Natural killer cell (primary cell): Measurements from ENCODE around the gene PSMD6. TPM values are rescaled to one million over a fixed set of nuclear protein-coding genes. Genes with fewer than 3 reads are reported as not detected.

ENCODE experiments used
- ATAC-seq, 3 donors: fragments of 150-1000 bp in 2 of 3; fragments of 200-7000 bp in 1 of 3; cut with Tn5 transposase; 1 replicate in 1 of 3; 2 replicates in 2 of 3; pipeline ENCODE4 v1.10.0; 2021; ENCODE audit warnings: mild to moderate bottlenecking in 2 of 3, moderate library complexity in 2 of 3
- DNase-seq, 2 donors: peaks; one replicate each; pipeline versions ENCODE4 v3.0.0 to v3.0.0-alpha.2; 2013 to 2021; ENCODE audit warnings: mixed read lengths in 1 of 2
- H3K27ac ChIP-seq: one replicate; pipeline ENCODE4 v1.5.1; 2013; ENCODE audit warnings: mild to moderate bottlenecking, low read length
- H3K27me3 ChIP-seq: one replicate; pipeline ENCODE4 v1.6.1; 2013; ENCODE audit warnings: low read length; ENCODE audit not compliant: control insufficient read depth, insufficient read depth
- H3K36me3 ChIP-seq: one replicate; pipeline ENCODE4 v1.6.1; 2013; ENCODE audit warnings: low read length; ENCODE audit not compliant: control insufficient read depth, insufficient read depth
- H3K4me1 ChIP-seq: one replicate; pipeline ENCODE4 v1.6.1; 2013; ENCODE audit warnings: low read length; ENCODE audit not compliant: control insufficient read depth, insufficient read depth
- H3K4me3 ChIP-seq: one replicate; pipeline ENCODE4 v1.5.1; 2013; ENCODE audit warnings: low read length
- H3K9me3 ChIP-seq: one replicate; pipeline ENCODE4 v1.6.1; 2013; ENCODE audit warnings: low read length; ENCODE audit not compliant: control insufficient read depth, insufficient read depth
- H3K27ac Mint-ChIP-seq, 2 donors: one replicate each; pipeline ENCODE4 v1.8.0; 2022; ENCODE audit warnings: mild to moderate bottlenecking in 2 of 2, mixed read lengths in 2 of 2, moderate library complexity in 1 of 2
- H3K27me3 Mint-ChIP-seq, 2 donors: one replicate each; pipeline ENCODE4 v1.8.0; 2022; ENCODE audit warnings: low read depth in 2 of 2, mixed read lengths in 2 of 2
- H3K36me3 Mint-ChIP-seq: one replicate; pipeline ENCODE4 v1.8.0; 2022; ENCODE audit warnings: mixed read lengths
- H3K4me1 Mint-ChIP-seq, 2 donors: one replicate each; pipeline ENCODE4 v1.8.0; 2022; ENCODE audit warnings: mixed read lengths in 2 of 2
- H3K4me3 Mint-ChIP-seq: one replicate; pipeline ENCODE4 v1.8.0; 2022; ENCODE audit warnings: mild to moderate bottlenecking, moderate library complexity, mixed read lengths
- H3K9me3 Mint-ChIP-seq, 2 donors: one replicate each; pipeline ENCODE4 v1.8.0; 2022; ENCODE audit warnings: mixed read lengths in 2 of 2
- CTCF ChIP-seq: fragments of 200-600 bp; IDR thresholded peaks from one replicate; pipeline ENCODE4 v1.8.0; 2022; ENCODE audit warnings: antibody characterized with exemption
- WGBS: methylation state at CpG from one replicate; pipeline ENCODE4 v1.1.7; 2013; ENCODE audit warnings: missing lambda C conversion rate; ENCODE audit not compliant: insufficient coverage; 5-methylcytosine and 5-hydroxymethylcytosine counted together
- intact Hi-C: fragments of 100-400 bp; cut with micrococcal nuclease; formaldehyde crosslinking; loops from one replicate; pipeline ENCODE4 v1.14.2; 2022
- total RNA-seq, 4 donors: library from RNA; stranded (reverse); fragments of 120-200 nt in 1 of 4; gene quantifications; one replicate each; pipeline versions ENCODE4 v1.2.3 to v1.2.4, GENCODE V29; 2013 to 2022

The PSMD6 gene
- total RNA-seq, 3 donors from 2014 or later (not counting 1 experiment from before 2014, with no cell fraction given): 84.4 to 105 (median 102) TPM

GRCh38 chr3:64002233-64002632 is 21.1 kb downstream of the PSMD6 start:
- no peaks in the 10 kb centered on the region for H3K9me3 Mint-ChIP-seq
- H3K27ac Mint-ChIP-seq: peak overlapping the region in 1 of 2 donors; percentile 37
- H3K9me3 ChIP-seq: no peaks in the 10 kb centered on the region
- no peak for ATAC-seq
- no peaks in the 10 kb centered on the region for H3K36me3 Mint-ChIP-seq
- no peaks in the 10 kb centered on the region for H3K27me3 ChIP-seq
- intact Hi-C loops: no loop called here
- 96% methylated on average over 4 of the region's 4 CpGs for WGBS
- peaks cover 0 to 6% of the 10 kb centered on the region in 2 donors for H3K4me1 Mint-ChIP-seq
- no peaks in the 10 kb centered on the region for H3K27me3 Mint-ChIP-seq
- no peak for DNase-seq
- no peak overlapping the region for H3K4me3 Mint-ChIP-seq
- no peaks in the 10 kb centered on the region for H3K4me1 ChIP-seq
- peaks cover 90% of the 10 kb centered on the region for H3K36me3 ChIP-seq
- no peak for TF ChIP-seq CTCF
- H3K27ac ChIP-seq: no peak overlapping the region
- H3K4me3 ChIP-seq: no peak overlapping the region

- no peak for DNase-seq
- WGBS: 96% methylated on average over 9 of the region's 9 CpGs
- no peak for TF ChIP-seq CTCF
- intact Hi-C loops: no loop called here
- Histone ChIP-seq H3K36me3 (peaks cover 89% of the 10 kb centered on the region), H3K27ac (no peak overlapping the region), H3K4me1 (no peaks in the 10 kb centered on the region), H3K9me3 (no peaks in the 10 kb centered on the region), H3K4me3 (no peak overlapping the region), H3K27me3 (no peaks in the 10 kb centered on the region)
- Mint-ChIP-seq H3K9me3 (no peaks in the 10 kb centered on the region), H3K4me1 (peaks cover 4 to 6% of the 10 kb centered on the region in 2 donors), H3K36me3 (peaks cover 13% of the 10 kb centered on the region), H3K27me3 (no peaks in the 10 kb centered on the region), H3K4me3 (no peak overlapping the region), H3K27ac (peak overlapping the region in 1 of 2 donors; percentile 77)
- ATAC-seq: no peak
Measured at GRCh38 chr3:64000453-64001055, 22.7 kb downstream of the PSMD6 start.

- Histone ChIP-seq H3K27me3 (no peaks in the 10 kb centered on the region), H3K27ac (no peak overlapping the region), H3K36me3 (peaks cover 87% of the 10 kb centered on the region), H3K4me3 (no peak overlapping the region), H3K4me1 (no peaks in the 10 kb centered on the region), H3K9me3 (no peaks in the 10 kb centered on the region)
- intact Hi-C loops: no loop called here
- Mint-ChIP-seq H3K27me3 (no peaks in the 10 kb centered on the region), H3K27ac (peak overlapping the region; percentile 17 to 39), H3K4me1 (peaks cover 4 to 6% of the 10 kb centered on the region in 2 donors), H3K4me3 (no peak overlapping the region), H3K36me3 (peaks cover 18% of the 10 kb centered on the region), H3K9me3 (no peaks in the 10 kb centered on the region)
- no peak for DNase-seq
- TF ChIP-seq CTCF: no peak
- WGBS: 94% methylated on average over 9 of the region's 10 CpGs
- ATAC-seq: no peak
Measured at GRCh38 chr3:63998852-63999754, 24.2 kb downstream of the PSMD6 start.
